Measurements from ENCODE around the gene DNAJB9.

DNA sequence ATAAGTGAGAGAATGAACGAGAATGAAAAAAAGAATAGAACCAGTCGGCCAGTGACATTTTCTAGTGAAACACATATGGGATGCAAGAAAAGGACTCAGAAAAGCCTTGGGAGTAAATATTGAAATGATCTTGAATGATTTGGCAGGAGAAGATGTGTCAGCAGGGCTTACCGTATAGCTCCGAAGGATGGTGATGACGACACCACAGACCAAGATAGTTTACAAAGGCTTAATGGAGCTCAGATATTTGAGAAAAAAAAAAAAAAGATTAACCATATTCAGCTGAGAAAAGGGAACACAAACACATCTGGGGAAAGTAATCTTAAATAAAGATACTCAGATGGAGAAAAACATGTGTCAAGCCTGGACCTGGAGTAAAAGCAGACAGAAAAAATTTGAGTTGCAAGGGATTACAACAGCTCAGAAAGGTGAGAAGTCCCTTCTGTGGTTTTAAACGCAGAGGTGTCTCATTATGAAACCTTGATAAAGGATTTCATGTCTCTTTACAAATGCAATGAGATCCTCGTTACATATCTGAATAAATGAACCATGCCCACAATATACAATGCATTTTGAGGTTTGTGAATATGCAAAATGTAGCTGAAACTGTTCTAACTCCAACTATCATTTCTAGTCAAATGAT lies 36.0 kb downstream of the DNAJB9 start:
- no peak for TF ChIP-seq POLR2A (IDR thresholded peaks at IDR 0.05; ENCODE audit: extremely low read depth, insufficient read length)
- TF ChIP-seq, protein P1, sequence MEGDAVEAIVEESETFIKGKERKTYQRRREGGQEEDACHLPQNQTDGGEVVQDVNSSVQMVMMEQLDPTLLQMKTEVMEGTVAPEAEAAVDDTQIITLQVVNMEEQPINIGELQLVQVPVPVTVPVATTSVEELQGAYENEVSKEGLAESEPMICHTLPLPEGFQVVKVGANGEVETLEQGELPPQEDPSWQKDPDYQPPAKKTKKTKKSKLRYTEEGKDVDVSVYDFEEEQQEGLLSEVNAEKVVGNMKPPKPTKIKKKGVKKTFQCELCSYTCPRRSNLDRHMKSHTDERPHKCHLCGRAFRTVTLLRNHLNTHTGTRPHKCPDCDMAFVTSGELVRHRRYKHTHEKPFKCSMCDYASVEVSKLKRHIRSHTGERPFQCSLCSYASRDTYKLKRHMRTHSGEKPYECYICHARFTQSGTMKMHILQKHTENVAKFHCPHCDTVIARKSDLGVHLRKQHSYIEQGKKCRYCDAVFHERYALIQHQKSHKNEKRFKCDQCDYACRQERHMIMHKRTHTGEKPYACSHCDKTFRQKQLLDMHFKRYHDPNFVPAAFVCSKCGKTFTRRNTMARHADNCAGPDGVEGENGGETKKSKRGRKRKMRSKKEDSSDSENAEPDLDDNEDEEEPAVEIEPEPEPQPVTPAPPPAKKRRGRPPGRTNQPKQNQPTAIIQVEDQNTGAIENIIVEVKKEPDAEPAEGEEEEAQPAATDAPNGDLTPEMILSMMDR (IDR thresholded peaks at IDR 0.05; ENCODE audit: low read depth, low read length), result no peak
- TF ChIP-seq, protein P2, sequence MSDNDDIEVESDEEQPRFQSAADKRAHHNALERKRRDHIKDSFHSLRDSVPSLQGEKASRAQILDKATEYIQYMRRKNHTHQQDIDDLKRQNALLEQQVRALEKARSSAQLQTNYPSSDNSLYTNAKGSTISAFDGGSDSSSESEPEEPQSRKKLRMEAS (IDR thresholded peaks at IDR 0.05; ENCODE audit: low read depth, low read length), result no peak
- TF ChIP-seq MYC (IDR thresholded peaks at IDR 0.05; ENCODE audit: low read depth, low read length), result no peak

Measured in NB4 (cell line).